ENCODE data around the gene EIF3B.
"Not testable (repeated sequence)": the region's sequence is repeated elsewhere in the genome, so short reads cannot be mapped to it uniquely, and the experiment has no call there.

The EIF3B gene

DNA sequence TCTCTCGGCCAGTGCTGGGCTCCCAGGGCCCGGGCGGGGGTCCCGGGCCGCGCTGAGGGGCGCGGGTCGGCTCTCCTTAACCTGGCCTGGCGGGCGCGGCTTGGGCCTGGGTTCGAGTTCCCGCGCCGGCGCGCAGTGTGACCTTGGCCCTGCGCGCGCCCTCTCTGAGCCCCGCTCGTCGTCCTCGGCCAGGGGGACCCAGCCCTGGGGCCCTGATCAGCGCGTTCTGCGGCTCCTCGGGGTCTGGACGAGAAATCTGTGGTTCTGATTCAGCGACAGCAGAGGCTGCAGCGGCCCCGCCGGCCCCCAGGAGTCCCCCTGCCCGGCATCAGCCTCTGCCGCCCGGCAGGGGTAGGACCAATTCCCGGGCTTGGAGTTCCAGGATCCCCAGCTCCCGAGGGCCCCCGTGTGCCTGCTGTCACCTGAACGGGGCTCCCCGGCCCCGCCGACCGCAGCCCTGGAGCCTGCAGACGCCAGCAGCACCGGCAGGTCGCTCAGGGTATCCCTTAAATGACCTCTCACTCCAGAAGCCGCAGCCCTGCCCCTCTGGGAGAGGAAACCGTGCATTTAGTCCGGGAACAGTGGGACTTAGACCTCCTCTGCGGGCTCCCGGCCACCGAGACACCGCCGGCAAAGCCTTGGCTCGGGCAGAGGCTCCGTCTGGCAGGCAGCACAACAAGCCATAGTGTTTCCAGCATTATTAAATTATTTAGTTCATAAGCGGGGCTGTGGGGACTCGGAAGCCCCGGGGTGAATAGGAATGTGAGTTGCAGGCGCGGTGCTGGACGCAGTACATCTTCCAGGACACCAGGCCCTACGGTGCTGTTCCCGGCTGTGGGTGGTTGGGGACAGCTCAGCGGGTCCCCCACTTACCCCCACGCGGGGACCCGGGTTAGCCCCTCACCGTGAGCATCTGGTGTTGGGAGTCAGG, 49.4 kb downstream of the EIF3B start:
- DNase-seq = no peak

DNA sequence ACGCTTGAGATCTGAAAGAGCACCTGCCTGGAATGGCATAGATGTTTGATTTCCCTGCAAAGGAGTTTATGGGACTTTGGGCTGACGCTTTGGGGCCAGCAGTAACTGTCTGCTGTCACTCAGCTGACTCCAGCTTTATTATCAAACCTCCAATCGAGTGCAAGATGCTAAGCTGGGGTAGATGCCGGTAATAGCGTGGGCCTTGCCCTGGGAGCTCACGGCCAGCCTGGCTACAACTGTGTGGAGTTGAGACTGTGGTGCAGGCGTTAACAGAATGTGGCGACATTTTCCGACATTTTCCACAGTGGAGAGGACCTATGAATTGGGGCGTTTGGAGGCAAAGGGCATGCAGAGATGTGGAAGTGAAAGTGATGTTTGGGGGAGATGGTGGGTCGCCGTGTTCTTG, 50.1 kb downstream of the EIF3B start:
- no peak for DNase-seq

DNA sequence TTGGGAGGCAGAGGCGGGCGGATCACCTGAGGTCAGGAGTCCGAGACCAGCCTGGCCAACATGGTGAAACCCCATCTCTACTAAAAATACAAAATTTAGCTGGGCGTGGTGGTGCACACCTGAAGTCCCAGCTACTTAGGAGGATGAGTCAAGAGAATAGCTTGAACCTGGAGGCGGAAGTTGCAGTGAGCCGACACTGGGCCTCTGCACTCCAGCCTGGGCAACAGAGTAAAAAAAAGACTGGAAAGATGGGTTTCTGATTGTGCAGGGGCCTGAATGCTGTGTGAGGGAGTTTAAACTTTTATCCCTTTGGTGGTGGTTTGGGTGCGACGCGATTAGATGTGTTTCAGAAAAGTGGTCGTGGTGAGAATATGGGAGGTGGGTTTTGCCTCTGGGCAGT, 50.6 kb downstream of the EIF3B start:
- DNase-seq = no peak

DNA sequence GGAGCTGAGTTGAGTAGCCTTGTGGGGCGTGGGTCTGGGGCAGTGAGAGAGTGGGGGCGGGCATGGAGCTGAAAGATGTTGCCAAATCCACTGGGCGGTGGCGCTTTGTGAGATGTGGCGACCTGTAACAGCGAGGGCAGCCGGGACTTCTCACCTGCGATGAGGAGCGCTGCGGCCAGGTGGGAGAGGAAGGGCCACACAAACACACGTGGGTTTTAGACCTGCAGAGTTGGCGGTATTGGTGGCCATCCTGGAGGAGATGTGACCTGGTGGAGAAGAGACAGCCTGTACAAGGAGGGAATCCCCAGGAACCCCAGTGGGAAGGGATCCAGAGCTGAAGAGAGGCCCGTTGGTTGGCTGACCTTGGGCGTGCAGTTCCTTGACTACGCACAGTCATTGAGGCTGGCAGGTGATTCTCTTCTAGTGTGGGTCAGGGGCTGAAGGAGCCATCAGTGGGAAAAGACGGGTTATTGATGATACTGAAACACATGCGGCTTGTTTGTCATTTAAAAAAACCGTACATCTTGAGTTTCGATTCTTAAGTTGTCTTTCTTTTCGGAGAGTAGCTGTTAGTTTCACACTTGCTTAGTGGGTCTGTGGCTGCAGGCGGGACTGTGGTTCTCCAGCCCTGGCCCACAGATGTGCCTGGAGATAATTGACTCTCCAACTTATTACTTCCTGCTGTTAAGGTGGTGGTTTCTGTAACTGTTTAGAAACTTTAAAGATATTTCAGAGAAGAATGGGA, 51.1 kb downstream of the EIF3B start:
- no peak for DNase-seq

DNA sequence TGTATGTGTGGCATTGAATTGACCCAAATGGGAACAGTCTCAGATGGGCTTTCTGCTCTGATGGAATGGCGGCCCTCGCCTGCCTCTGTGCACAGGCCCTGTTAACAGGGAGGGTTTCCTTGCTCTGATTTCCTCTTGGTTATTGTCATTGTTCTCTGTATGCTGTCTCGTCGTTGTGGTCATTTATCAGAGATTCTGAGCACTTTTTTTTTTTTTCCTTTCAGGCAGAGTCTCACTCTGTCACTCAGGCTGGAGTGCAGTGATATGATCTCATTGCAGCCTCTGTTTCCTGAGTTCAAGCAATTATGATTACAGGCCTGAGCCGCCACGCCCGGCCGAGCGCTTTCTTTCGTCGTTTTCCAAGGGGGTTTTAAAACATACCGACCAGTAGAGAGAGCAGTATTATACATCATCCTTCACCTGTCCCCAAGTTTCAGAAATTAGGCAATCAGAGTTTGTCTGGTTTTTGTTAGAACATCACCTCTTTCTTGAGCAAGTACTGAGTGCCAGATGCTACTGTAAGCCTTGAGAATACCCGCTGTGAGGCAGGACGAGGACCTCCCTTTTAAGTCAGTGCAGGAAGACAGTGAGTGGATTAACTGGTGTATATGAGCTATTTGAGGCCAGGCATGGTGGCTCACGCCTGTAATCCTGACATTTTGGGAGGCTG, 55.3 kb downstream of the EIF3B start:
- DNase-seq = no peak

DNA sequence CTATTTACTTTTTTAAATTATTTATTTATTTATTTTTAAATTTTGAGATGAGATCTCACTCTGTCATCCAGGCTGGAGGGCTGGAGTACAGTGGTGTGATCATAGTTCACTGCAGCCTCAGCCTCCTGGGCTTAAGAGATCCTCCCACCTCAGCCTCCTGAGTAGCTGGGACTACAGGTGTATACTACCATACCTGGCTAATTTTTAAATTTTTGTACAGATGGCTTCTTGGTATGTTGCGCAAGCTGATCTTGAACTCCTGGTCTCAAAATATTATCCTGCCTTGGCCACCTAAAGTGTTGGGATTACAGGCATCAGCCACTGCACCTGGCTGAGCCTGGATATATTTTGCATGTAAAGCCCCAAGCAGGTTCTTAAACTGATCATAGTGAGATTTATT, 56.4 kb downstream of the EIF3B start:
- DNase-seq = no peak

DNA sequence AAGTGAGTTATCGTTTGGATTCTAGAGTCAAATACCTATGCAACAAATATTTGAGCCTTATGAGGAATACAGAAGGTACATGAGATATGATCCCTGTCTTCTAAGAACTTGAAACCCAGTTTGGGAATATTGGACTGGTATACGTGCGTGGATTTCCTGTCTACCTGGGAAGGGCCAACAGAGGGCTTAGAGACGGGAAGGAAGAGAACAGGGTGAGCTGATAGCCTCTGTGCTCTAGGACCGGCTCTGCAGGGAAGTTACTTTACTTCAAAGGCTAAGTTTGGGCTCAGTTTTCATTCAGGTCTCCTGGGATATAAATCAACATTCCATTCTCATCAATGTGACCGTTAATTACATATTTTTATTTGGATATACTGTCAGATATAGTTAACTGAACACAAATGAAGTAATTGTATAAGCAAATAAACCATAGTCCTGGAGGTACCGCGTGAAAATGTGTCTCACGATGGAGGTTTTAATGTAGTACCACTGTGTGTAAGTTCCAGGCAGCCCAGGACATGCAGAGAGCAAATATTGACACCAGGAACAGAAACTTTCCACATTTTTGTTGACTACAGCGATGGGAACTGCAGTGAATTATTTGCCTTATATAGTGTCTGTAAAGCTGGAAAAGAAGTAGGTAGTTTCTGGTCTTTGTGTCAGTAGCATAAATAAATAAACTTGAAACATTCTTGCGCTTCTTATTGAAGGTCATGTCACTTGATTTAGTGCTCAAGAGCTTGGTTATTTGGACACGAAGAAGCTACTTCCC, 57.4 kb downstream of the EIF3B start:
- DNase-seq = no peak

DNA sequence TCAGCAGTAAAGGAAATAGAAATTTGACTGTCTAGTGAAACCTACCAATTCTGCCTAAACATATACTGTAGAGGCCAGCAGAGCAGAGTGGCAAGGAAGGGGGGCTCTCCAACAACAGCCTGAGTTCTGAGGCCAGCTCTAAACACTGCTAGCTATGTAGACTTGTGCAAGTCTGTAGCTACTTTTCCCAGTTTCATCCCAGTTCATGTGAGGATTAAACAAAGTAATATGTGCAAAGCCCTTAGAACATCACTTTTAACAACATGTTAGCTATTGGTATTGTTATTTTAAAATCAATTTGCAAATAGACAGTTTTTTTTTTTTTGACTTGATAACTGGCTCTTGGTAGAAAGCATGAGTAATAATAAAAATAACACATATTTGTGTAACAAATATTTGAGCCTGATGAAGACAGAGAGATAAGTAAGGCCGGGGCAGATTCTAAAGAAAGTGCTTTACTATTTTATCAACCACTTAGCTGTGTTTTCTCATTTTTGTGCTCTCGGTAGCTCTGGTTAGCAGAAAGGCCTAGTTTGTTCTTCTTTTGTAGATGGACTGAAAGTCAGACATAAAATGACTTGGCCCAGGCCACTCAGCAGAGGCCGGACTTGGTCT, 58.1 kb downstream of the EIF3B start:
- DNase-seq = no peak

DNA sequence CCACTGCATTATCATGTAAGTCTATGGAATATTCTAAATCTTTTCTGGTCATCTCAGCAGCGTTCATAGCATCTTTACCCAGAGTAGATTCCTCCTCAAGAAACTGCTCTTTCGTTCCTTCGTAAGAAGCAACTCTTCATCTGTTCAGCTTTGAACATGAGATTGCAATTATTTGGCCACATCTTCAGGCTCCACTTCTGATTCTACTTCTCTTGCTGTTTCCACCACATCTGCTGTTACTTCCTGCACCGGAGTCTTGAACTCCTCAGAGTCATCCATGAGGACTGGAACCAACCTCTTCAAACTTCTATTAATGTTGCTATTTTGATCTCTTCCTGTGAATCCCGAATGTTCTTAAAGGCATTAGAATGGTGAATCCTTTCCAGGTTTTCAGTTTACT, 61.4 kb downstream of the EIF3B start:
- no peak for DNase-seq

DNA sequence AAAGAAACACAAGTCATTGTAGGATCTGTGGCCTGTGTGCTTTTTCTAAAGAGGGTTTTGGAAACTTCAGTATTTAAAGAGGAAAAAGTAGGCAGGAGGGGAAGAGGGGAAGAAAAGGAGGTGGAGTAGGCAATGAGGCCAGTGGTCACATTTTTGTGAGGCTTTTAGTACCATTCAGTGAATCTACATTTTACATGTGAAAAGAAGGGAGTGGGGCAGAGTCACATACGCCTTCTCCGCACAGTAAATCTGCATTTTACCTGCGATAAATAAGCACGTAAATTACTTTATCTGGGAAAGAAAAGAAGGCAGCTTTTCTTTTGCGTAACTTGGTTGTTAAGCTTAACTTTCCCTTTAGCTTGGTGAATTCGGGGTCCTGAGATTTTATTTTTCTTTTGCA, 62.0 kb downstream of the EIF3B start:
- no peak for DNase-seq

DNA sequence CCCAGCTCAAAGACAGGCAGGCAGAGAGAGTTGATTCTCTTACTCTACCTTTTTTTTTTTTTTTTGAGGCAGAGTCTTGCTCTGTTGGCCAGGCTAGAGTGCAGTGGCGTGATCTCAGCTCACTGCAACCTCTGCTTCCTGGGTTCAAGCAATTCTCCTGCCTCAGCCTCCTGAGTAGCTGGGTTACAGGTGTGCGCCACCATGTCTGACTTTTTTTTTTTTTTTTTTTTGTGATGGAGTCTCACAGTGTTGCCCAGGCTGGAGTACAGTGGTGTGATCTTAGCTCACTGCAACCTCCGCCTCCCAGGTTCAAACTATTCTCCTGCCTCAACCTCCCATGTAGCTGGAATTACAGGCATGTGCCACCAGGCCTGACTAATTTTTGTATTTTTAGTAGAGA, 62.6 kb downstream of the EIF3B start:
- not testable (repeated sequence) for DNase-seq

DNA sequence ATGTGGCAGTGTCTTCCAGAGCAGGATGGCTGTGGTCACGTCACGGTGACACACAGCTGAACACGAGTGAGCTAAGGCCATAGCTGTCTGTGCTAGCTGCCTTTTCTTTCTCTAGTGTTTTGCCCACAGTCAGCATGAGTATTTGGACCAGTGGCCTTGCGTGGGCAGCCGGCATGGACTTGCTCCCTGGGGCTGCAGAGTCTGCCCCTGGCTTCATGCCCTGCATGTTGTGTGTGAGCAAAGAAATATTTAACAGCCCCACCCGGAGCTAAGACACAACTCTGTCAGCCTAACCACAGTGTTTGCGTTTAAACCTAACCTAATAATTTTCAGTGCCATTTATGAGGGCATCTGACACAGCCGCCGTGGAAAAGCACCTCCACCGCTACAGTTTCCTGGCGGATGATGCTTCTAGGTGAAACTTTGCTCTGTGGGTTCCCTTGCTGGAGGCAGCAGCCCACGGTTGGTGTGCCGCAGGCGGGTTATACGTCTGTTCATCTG, 63.4 kb downstream of the EIF3B start:
- no peak for DNase-seq

DNA sequence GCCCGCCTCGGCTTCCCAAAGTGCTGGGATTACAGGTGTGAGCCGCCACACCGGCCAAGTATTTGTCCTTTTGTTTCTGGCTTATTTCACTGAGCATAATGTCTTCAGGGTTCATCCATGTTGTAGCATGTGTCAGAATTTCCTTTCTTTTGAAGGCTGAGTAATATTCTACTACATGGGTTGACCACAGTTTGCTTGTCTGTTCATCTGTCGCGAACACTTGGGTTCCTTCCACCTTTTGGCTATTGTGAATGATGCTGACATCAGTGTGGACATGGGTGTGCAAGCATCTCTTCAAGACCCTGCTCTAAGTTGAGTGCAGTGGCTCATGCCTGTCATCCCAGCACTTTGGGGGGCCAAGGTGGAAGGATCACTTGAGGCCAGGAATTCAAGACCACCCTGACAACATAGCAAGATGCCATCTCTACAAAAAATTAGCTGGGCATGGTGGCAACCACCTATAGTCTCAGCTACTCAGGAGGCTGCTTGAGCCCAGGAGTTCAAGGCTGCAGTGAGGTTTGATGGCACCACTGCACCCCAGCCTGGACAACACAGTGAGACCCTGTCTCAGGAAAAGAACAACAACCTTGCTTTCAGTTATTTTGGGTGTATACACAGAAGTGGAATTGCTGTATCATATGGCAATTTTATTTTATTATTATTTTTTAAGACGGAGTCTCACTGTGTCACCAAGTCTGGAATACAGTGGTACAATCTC, 65.7 kb downstream of the EIF3B start:
- DNase-seq = no peak

DNA sequence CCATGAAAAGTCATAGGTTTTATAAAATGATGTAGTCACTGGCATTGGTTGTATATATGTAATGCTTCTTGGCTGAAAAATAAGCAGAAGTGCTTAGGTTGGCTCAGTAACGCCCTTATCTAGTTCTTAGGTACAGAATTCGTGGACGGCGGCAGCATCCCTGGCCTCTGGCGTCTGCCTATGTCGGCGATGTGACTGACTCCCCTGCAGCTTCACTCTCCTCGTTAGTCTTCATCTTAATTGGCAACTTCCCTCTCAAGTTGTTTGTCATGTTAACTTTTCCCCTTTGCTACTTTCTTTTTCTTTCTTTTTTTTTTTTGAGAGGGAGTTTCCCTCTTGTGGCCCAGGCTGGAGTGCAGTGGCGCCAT, 67.3 kb downstream of the EIF3B start:
- no peak for DNase-seq

DNA sequence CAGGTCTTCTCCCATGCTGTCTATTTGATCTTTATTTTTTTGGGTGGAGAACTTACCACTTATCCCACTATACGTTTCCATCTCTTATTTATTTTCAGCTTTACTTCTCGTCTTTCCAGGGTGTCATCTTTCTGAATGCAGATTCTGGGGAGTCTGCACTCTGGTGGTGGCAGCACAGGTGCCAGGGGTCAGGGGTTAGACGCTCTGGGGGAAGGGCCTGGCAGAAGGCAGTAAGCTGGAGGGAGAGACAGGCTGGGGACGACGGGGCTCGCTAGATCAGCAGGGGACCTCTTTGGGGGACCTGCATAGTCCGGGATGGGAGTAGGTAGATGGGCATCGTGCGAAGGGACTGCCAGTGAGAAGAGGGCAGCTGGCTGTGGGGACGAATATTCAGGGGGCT, 71.1 kb downstream of the EIF3B start:
- no peak for DNase-seq
